ENCODE data around the gene MATN1. TPM values are rescaled to one million over a fixed set of nuclear protein-coding genes. Genes with fewer than 3 reads are reported as not detected.

The MATN1 gene
- polyA plus RNA-seq, 1 donor = 0.30 TPM

- Histone ChIP-seq H3K4me1 (ENCODE audit: control insufficient read depth, insufficient read depth, low read length) (peaks cover 39% of the 10 kb centered on the region), H3K36me3 (ENCODE audit: control insufficient read depth, insufficient read depth, low read length) (no peaks in the 10 kb centered on the region), H3K4me3 (ENCODE audit: low read length) (no peak overlapping the region), H3K27me3 (ENCODE audit: control insufficient read depth, insufficient read depth, low read length) (no peaks in the 10 kb centered on the region), H3K9me3 (ENCODE audit: control insufficient read depth, low read depth, low read length) (peaks cover 7% of the 10 kb centered on the region), H3K27ac (ENCODE audit: low read length) (peak overlapping the region; percentile 92)
- no peak for DNase-seq
- WGBS (ENCODE audit: insufficient coverage, low lambda C conversion rate) = no CpG with 5 or more reads among the region's 14 CpGs
Observed at GRCh38 chr1:30737357-30738039, 14.1 kb upstream of the MATN1 start.

GRCh38 chr1:30735668-30736498 is 12.5 kb upstream of the MATN1 start:
- H3K4me3 ChIP-seq (ENCODE audit: low read length) = no peak overlapping the region
- no peaks in the 10 kb centered on the region for H3K36me3 ChIP-seq (ENCODE audit: control insufficient read depth, insufficient read depth, low read length)

GRCh38 chr1:30735124-30735523 is 11.7 kb upstream of the MATN1 start:
- DNase-seq = no peak
- WGBS (ENCODE audit: insufficient coverage, low lambda C conversion rate) = no CpG with 5 or more reads among the region's 6 CpGs
- Histone ChIP-seq H3K9me3 (ENCODE audit: control insufficient read depth, low read depth, low read length) (peaks cover 7% of the 10 kb centered on the region), H3K27me3 (ENCODE audit: control insufficient read depth, insufficient read depth, low read length) (no peaks in the 10 kb centered on the region), H3K4me3 (ENCODE audit: low read length) (no peak overlapping the region), H3K36me3 (ENCODE audit: control insufficient read depth, insufficient read depth, low read length) (no peaks in the 10 kb centered on the region), H3K4me1 (ENCODE audit: control insufficient read depth, insufficient read depth, low read length) (peaks cover 36% of the 10 kb centered on the region), H3K27ac (ENCODE audit: low read length) (no peak overlapping the region)

More at GRCh38 chr1:30735668-30736498, 12.5 kb upstream of the MATN1 start:
- Histone ChIP-seq H3K27me3 (ENCODE audit: control insufficient read depth, insufficient read depth, low read length) (no peaks in the 10 kb centered on the region), H3K27ac (ENCODE audit: low read length) (no peak overlapping the region), H3K9me3 (ENCODE audit: control insufficient read depth, low read depth, low read length) (peaks cover 7% of the 10 kb centered on the region), H3K4me1 (ENCODE audit: control insufficient read depth, insufficient read depth, low read length) (peaks cover 35% of the 10 kb centered on the region)
- no peak for DNase-seq
- 87% methylated on average over 4 of the region's 6 CpGs for WGBS (ENCODE audit: insufficient coverage, low lambda C conversion rate)

- Histone ChIP-seq H3K27ac (ENCODE audit: low read length) (no peak overlapping the region), H3K4me3 (ENCODE audit: low read length) (no peak overlapping the region), H3K27me3 (ENCODE audit: control insufficient read depth, insufficient read depth, low read length) (no peaks in the 10 kb centered on the region), H3K36me3 (ENCODE audit: control insufficient read depth, insufficient read depth, low read length) (no peaks in the 10 kb centered on the region), H3K4me1 (ENCODE audit: control insufficient read depth, insufficient read depth, low read length) (peaks cover 36% of the 10 kb centered on the region), H3K9me3 (ENCODE audit: control insufficient read depth, low read depth, low read length) (peaks cover 3% of the 10 kb centered on the region)
- DNase-seq = no peak
- WGBS (ENCODE audit: insufficient coverage, low lambda C conversion rate) = 80% methylated on average over 1 of the region's 4 CpGs
Observed at GRCh38 chr1:30734580-30734979, 11.2 kb upstream of the MATN1 start.

GRCh38 chr1:30734106-30734505 is 10.7 kb upstream of the MATN1 start:
- Histone ChIP-seq H3K4me1 (ENCODE audit: control insufficient read depth, insufficient read depth, low read length) (peaks cover 36% of the 10 kb centered on the region), H3K4me3 (ENCODE audit: low read length) (no peak overlapping the region), H3K36me3 (ENCODE audit: control insufficient read depth, insufficient read depth, low read length) (no peaks in the 10 kb centered on the region), H3K27ac (ENCODE audit: low read length) (no peak overlapping the region), H3K9me3 (ENCODE audit: control insufficient read depth, low read depth, low read length) (peaks cover 3% of the 10 kb centered on the region), H3K27me3 (ENCODE audit: control insufficient read depth, insufficient read depth, low read length) (no peaks in the 10 kb centered on the region)
- no peak for DNase-seq
- no CpG with 5 or more reads among the region's 4 CpGs for WGBS (ENCODE audit: insufficient coverage, low lambda C conversion rate)

GRCh38 chr1:30733493-30733892 is 10.1 kb upstream of the MATN1 start:
- H3K36me3 ChIP-seq (ENCODE audit: control insufficient read depth, insufficient read depth, low read length) = no peaks in the 10 kb centered on the region
- peaks cover 3% of the 10 kb centered on the region for H3K9me3 ChIP-seq (ENCODE audit: control insufficient read depth, low read depth, low read length)
- no peak overlapping the region for H3K4me3 ChIP-seq (ENCODE audit: low read length)
- 40% methylated on average over 1 of the region's 8 CpGs for WGBS (ENCODE audit: insufficient coverage, low lambda C conversion rate)
- H3K27ac ChIP-seq (ENCODE audit: low read length) = no peak overlapping the region
- no peaks in the 10 kb centered on the region for H3K27me3 ChIP-seq (ENCODE audit: control insufficient read depth, insufficient read depth, low read length)
- peaks cover 33% of the 10 kb centered on the region for H3K4me1 ChIP-seq (ENCODE audit: control insufficient read depth, insufficient read depth, low read length)
- DNase-seq = no peak

- H3K4me3 ChIP-seq (ENCODE audit: low read length) = no peak overlapping the region
- H3K27ac ChIP-seq (ENCODE audit: low read length) = no peak overlapping the region
- H3K27me3 ChIP-seq (ENCODE audit: control insufficient read depth, insufficient read depth, low read length) = no peaks in the 10 kb centered on the region
- no peak for DNase-seq
- no peaks in the 10 kb centered on the region for H3K36me3 ChIP-seq (ENCODE audit: control insufficient read depth, insufficient read depth, low read length)
- H3K4me1 ChIP-seq (ENCODE audit: control insufficient read depth, insufficient read depth, low read length) = peaks cover 37% of the 10 kb centered on the region
- WGBS (ENCODE audit: insufficient coverage, low lambda C conversion rate) = no CpG with 5 or more reads among the region's 10 CpGs
- no peaks in the 10 kb centered on the region for H3K9me3 ChIP-seq (ENCODE audit: control insufficient read depth, low read depth, low read length)
Observed at GRCh38 chr1:30732277-30732996, 9.1 kb upstream of the MATN1 start.

GRCh38 chr1:30731806-30732276 is 8.5 kb upstream of the MATN1 start:
- no CpG with 5 or more reads among the region's 8 CpGs for WGBS (ENCODE audit: insufficient coverage, low lambda C conversion rate)
- no peak for DNase-seq
- Histone ChIP-seq H3K4me3 (ENCODE audit: low read length) (no peak overlapping the region), H3K27ac (ENCODE audit: low read length) (no peak overlapping the region), H3K27me3 (ENCODE audit: control insufficient read depth, insufficient read depth, low read length) (no peaks in the 10 kb centered on the region), H3K9me3 (ENCODE audit: control insufficient read depth, low read depth, low read length) (no peaks in the 10 kb centered on the region), H3K4me1 (ENCODE audit: control insufficient read depth, insufficient read depth, low read length) (peaks cover 37% of the 10 kb centered on the region), H3K36me3 (ENCODE audit: control insufficient read depth, insufficient read depth, low read length) (no peaks in the 10 kb centered on the region)

GRCh38 chr1:30731109-30731805 is 7.9 kb upstream of the MATN1 start:
- peak overlapping the region; percentile 77 for H3K27ac ChIP-seq (ENCODE audit: low read length)
- no peaks in the 10 kb centered on the region for H3K27me3 ChIP-seq (ENCODE audit: control insufficient read depth, insufficient read depth, low read length)
- no peak for DNase-seq
- H3K36me3 ChIP-seq (ENCODE audit: control insufficient read depth, insufficient read depth, low read length) = peaks cover 2% of the 10 kb centered on the region
- no peak overlapping the region for H3K4me3 ChIP-seq (ENCODE audit: low read length)
- no CpG with 5 or more reads among the region's 10 CpGs for whole genome bisulfite sequencing (ENCODE audit: insufficient coverage, low lambda C conversion rate)
- peaks cover 41% of the 10 kb centered on the region for H3K4me1 ChIP-seq (ENCODE audit: control insufficient read depth, insufficient read depth, low read length)
- no peaks in the 10 kb centered on the region for H3K9me3 ChIP-seq (ENCODE audit: control insufficient read depth, low read depth, low read length)
